IPS-20b (cell line): ENCODE data around the gene ZNF726.

Source experiments
- H3K27ac ChIP-seq: one replicate; pipeline ENCODE4 v1.5.1; 2013; ENCODE audit warnings: low read length
- H3K27me3 ChIP-seq: 2 replicates; pipeline ENCODE4 v1.6.1; 2013; ENCODE audit warnings: mild to moderate bottlenecking, low read length, inconsistent platforms; ENCODE audit not compliant: insufficient read depth
- H3K36me3 ChIP-seq: 2 replicates; pipeline ENCODE4 v1.6.1; 2013; ENCODE audit warnings: low read depth, mild to moderate bottlenecking, inconsistent platforms, low read length, moderate library complexity; ENCODE audit not compliant: insufficient read depth
- H3K4me1 ChIP-seq: 2 replicates; pipeline ENCODE4 v1.6.1; 2013; ENCODE audit warnings: mild to moderate bottlenecking, control low read depth, inconsistent platforms, low read length, moderate library complexity; ENCODE audit not compliant: insufficient read depth
- H3K4me3 ChIP-seq: 2 replicates; pipeline ENCODE4 v1.5.1; 2013; ENCODE audit warnings: mild to moderate bottlenecking, low read length, inconsistent platforms
- H3K9ac ChIP-seq: 2 replicates; pipeline ENCODE4 v1.6.1; 2013; ENCODE audit warnings: low read depth, mild to moderate bottlenecking, inconsistent platforms, low read length, moderate library complexity
- H3K9me3 ChIP-seq: 2 replicates; pipeline ENCODE4 v1.6.1; 2013; ENCODE audit warnings: mild to moderate bottlenecking, low read depth, low read length, inconsistent platforms; ENCODE audit not compliant: insufficient read depth

ZNF726 gene

GRCh38 chr19:23978068-23978467 is 63.4 kb downstream of the ZNF726 start:
- no peak overlapping the region for H3K27ac ChIP-seq
- no peaks in the 10 kb centered on the region for H3K4me1 ChIP-seq
- H3K27me3 ChIP-seq, result no peaks in the 10 kb centered on the region
- no peak overlapping the region for H3K4me3 ChIP-seq
- H3K9me3 ChIP-seq, result peaks cover 91% of the 10 kb centered on the region
- no peak overlapping the region for H3K9ac ChIP-seq
- no peaks in the 10 kb centered on the region for H3K36me3 ChIP-seq

DNA sequence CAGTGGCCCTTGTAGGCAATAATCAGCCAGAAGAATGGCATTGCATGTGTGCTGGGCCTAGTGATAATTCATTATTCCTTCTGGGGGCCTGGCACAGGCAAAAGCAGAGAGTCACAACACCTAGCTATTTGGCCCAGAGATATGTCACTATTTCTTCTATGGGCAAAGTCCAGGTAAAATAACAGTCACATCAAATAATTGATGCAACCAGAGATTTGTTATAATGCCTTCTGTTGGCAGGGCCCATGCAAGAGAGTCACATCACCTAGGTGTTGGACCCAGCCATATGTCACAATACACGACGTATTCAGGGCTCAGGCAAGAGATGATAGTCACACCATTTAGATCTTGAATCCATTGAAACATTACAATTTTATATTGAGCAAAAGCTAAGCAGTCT is 66.1 kb downstream of the ZNF726 start:
- no peak overlapping the region for H3K4me3 ChIP-seq
- H3K4me1 ChIP-seq, result no peaks in the 10 kb centered on the region
- H3K9ac ChIP-seq, result no peak overlapping the region
- H3K27me3 ChIP-seq, result no peaks in the 10 kb centered on the region
- H3K27ac ChIP-seq, result no peak overlapping the region
- H3K36me3 ChIP-seq, result no peaks in the 10 kb centered on the region
- peaks cover 97% of the 10 kb centered on the region for H3K9me3 ChIP-seq

- H3K27me3 ChIP-seq, result no peaks in the 10 kb centered on the region
- H3K4me3 ChIP-seq, result no peak overlapping the region
- peaks cover 99% of the 10 kb centered on the region for H3K9me3 ChIP-seq
- no peaks in the 10 kb centered on the region for H3K4me1 ChIP-seq
- no peak overlapping the region for H3K9ac ChIP-seq
- H3K36me3 ChIP-seq, result no peaks in the 10 kb centered on the region
- no peak overlapping the region for H3K27ac ChIP-seq
Observed at GRCh38 chr19:23981863-23982262, 67.2 kb downstream of the ZNF726 start.

DNA sequence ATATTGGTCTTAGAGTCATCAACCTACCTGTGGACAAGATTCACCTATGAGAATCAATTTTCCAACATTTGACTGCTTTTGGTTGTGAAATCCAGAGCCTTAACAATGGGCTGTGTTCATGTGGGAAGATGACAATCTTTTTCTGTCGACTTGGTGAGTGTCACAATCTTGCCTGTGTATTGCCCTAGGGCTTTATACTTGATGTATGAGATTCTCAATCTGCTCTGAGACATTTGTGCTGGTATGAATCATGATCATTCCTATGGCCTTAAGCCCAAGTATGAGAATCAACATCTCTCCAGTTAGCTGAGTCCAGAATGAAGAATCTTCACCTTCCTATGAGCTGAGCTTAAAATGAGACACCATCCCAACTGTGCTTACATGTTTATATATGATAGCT is 68.7 kb downstream of the ZNF726 start:
- Histone ChIP-seq H3K9me3 (peaks cover 96% of the 10 kb centered on the region), H3K27ac (no peak overlapping the region), H3K9ac (no peak overlapping the region), H3K27me3 (no peaks in the 10 kb centered on the region), H3K4me3 (no peak overlapping the region), H3K4me1 (no peaks in the 10 kb centered on the region), H3K36me3 (no peaks in the 10 kb centered on the region)
